CD4-positive, alpha-beta T cell treated with Interleukin-6 at 100 ng/mL for 8 hours (primary cell): ENCODE measurements around the gene TBX1.

Experiments
- DNase-seq: peaks from one replicate; pipeline ENCODE4 v3.0.0-alpha.2; 2020; ENCODE audit warnings: mixed read lengths, low spot score

Gene TBX1

GRCh38 chr22:19800306-19800705, 39.7 kb downstream of the TBX1 start:
- DNase-seq, result no peak

GRCh38 chr22:19800761-19801244, 40.2 kb downstream of the TBX1 start:
- no peak for DNase-seq

GRCh38 chr22:19801340-19802000, 40.9 kb downstream of the TBX1 start:
- DNase-seq, result no peak

- DNase-seq, result no peak
Measured at GRCh38 chr22:19802001-19802893, 41.7 kb downstream of the TBX1 start.

GRCh38 chr22:19802894-19803735, 42.5 kb downstream of the TBX1 start:
- no peak for DNase-seq

GRCh38 chr22:19803736-19804267, 43.2 kb downstream of the TBX1 start:
- no peak for DNase-seq

GRCh38 chr22:19805821-19806212, 45.2 kb downstream of the TBX1 start:
- no peak for DNase-seq

GRCh38 chr22:19806213-19807160, 45.9 kb downstream of the TBX1 start:
- no peak for DNase-seq

GRCh38 chr22:19807161-19807913, 46.8 kb downstream of the TBX1 start:
- no peak for DNase-seq

GRCh38 chr22:19807914-19808872, 47.6 kb downstream of the TBX1 start:
- DNase-seq, result no peak

- DNase-seq, result no peak
Measured at GRCh38 chr22:19808873-19809478, 48.4 kb downstream of the TBX1 start.

- DNase-seq, result no peak
Measured at GRCh38 chr22:19809741-19810140, 49.2 kb downstream of the TBX1 start.

- DNase-seq, result peak; percentile 8
Measured at GRCh38 chr22:19810381-19811201, 50.0 kb downstream of the TBX1 start.

GRCh38 chr22:19811211-19811621, 50.6 kb downstream of the TBX1 start:
- no peak for DNase-seq

- no peak for DNase-seq
Measured at GRCh38 chr22:19811811-19812771, 51.5 kb downstream of the TBX1 start.

GRCh38 chr22:19812910-19813309, 52.3 kb downstream of the TBX1 start:
- DNase-seq, result no peak
